Activated CD8-positive, alpha-beta memory T cell treated with anti-CD3 and anti-CD28 coated beads, Interleukin-2, amount 10 ng/mL, durations not matched to agents 7 days and 5 days (primary cell): Measurements from ENCODE around the gene DARS2. TPM values are rescaled to one million over a fixed set of nuclear protein-coding genes. Genes with fewer than 3 reads are reported as not detected.

Source experiments
- ATAC-seq: fragments of 150-1000 bp; cut with Tn5 transposase; one replicate; pipeline ENCODE4 v1.10.0; 2021; ENCODE audit warnings: moderate library complexity
- CTCF ChIA-PET: fragments of 350-600 bp; sonication (Branson Sonifier 250); formaldehyde crosslinking; loops from one replicate; lab custom pipeline; 2021; ENCODE audit warnings: antibody characterized with exemption; lab: Charles Lee
- DNase-seq: peaks from one replicate; pipeline ENCODE4 v3.0.0-alpha.2; 2020
- H3K27ac Mint-ChIP-seq: one replicate; pipeline ENCODE4 v1.8.0; 2021; ENCODE audit warnings: mild to moderate bottlenecking, mixed read lengths
- H3K27me3 Mint-ChIP-seq: one replicate; pipeline ENCODE4 v1.8.0; 2021; ENCODE audit warnings: mixed read lengths
- H3K36me3 Mint-ChIP-seq: one replicate; pipeline ENCODE4 v1.8.0; 2021; ENCODE audit warnings: mild to moderate bottlenecking, mixed read lengths
- H3K4me1 Mint-ChIP-seq: one replicate; pipeline ENCODE4 v1.8.0; 2021; ENCODE audit warnings: mixed read lengths
- H3K4me3 Mint-ChIP-seq: one replicate; pipeline ENCODE4 v1.8.0; 2021; ENCODE audit warnings: mild to moderate bottlenecking, moderate library complexity, mixed read lengths
- H3K9me3 Mint-ChIP-seq: one replicate; pipeline ENCODE4 v1.8.0; 2022; ENCODE audit warnings: low read depth, mixed read lengths
- total RNA-seq, 2 experiments: library from RNA; stranded (reverse); gene quantifications; one replicate each; pipeline ENCODE4 v1.2.3, GENCODE V29; 2021

DARS2 gene
- total RNA-seq, 2 experiments from 2014 or later = 28.7 to 32.3 TPM

DNA sequence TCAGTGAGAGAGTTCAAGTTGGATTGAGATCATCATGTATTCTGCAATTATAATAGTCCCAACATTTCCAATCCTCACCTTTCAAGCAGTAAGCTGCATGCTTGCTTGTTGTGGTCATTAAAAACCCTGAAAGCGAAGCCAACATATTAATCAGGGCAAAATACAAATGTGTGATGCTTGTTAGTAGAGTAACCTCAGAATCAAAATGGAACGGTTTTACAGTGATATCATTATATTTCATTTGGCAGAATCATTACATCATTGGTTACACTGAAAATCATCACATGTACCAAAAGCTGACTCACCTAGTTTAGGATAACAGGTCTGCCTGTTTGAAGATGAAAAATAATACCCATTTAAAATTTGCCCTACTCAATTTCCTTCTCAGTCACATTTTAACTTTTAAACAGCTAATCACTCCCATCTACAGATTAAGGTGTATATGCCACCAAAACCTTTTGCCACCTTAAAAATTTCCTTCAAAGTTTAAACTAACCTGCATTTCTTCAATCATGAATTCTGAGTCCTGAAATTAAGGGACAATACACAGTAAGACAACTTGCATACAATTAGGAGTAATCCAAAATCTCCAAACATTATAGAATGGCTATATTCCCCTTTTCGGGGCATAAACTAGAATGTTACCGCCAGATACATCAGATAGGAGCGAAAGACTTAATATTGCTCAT is 39.9 kb downstream of the DARS2 start:
- H3K4me3 Mint-ChIP-seq = peak overlapping the region; percentile 89
- H3K9me3 Mint-ChIP-seq = no peaks in the 10 kb centered on the region
- DNase-seq = no peak
- peak overlapping the region; percentile 95 for H3K27ac Mint-ChIP-seq
- H3K4me1 Mint-ChIP-seq = peaks cover 42% of the 10 kb centered on the region
- ATAC-seq = no peak
- H3K27me3 Mint-ChIP-seq = no peaks in the 10 kb centered on the region
- CTCF ChIA-PET = interaction anchor here (0.7 to 1.7 kb wide), 4 partner anchors 40 to 435 kb away, joined by 3 to 8 read pairs (median 4); partner anchors contain the start of genes CENPL and DARS2
- peaks cover 58% of the 10 kb centered on the region for H3K36me3 Mint-ChIP-seq

DNA sequence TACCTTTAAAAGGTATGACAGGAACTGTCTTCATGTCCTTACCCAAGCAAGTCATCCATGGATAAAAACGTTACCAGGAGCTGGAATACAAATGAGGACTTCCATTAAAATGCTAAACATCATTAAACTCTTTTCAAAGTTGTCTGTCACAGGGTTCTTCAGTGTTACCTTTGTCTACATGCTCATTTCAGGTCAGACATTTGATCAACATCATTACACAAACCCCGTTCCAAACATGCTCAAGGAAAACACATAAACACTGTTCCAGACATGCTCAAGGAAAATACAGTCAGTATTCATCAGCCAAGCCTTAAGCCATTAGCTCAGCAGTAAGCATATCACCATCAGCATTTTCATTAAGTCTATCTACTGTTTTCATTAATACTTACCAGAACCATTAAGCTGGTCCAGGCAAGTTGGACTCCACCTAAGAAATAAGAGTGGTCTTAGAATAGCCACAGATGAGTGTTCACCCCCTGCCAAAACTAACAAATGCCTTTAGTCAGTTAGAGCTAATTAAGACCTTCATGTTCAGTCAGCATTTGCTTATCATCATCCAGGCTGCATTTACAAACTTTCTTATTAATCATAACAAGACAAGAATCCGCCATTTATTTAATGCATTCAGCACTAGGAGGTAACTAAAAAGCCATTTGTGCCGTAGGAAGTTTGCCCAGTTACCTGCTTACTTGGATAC is 41.1 kb downstream of the DARS2 start:
- no peaks in the 10 kb centered on the region for H3K27me3 Mint-ChIP-seq
- peaks cover 58% of the 10 kb centered on the region for H3K36me3 Mint-ChIP-seq
- peak overlapping the region; percentile 89 for H3K4me3 Mint-ChIP-seq
- peak overlapping the region; percentile 95 for H3K27ac Mint-ChIP-seq
- DNase-seq (no peak), ATAC-seq (no peak)
- CTCF ChIA-PET = interaction anchor here (0.6 to 1.7 kb wide), 4 partner anchors 41 to 1135 kb away, joined by 3 to 8 read pairs (median 4); partner anchors contain the start of genes CACYBP, CENPL and DARS2
- peaks cover 54% of the 10 kb centered on the region for H3K4me1 Mint-ChIP-seq
- no peaks in the 10 kb centered on the region for H3K9me3 Mint-ChIP-seq

GRCh38 chr1:173866413-173867115 is 42.1 kb downstream of the DARS2 start:
- H3K4me3 Mint-ChIP-seq = peak overlapping the region; percentile 89
- peaks cover 63% of the 10 kb centered on the region for H3K4me1 Mint-ChIP-seq
- no peaks in the 10 kb centered on the region for H3K9me3 Mint-ChIP-seq
- H3K27ac Mint-ChIP-seq = peak overlapping the region; percentile 95
- no peak for ATAC-seq
- peaks cover 61% of the 10 kb centered on the region for H3K36me3 Mint-ChIP-seq
- DNase-seq = no peak
- CTCF ChIA-PET = interaction anchor here (0.6 to 1.7 kb wide), 2 partner anchors 437 to 1134 kb away, joined by 3 to 4 read pairs; partner anchors contain the start of gene CACYBP
- no peaks in the 10 kb centered on the region for H3K27me3 Mint-ChIP-seq

DNA sequence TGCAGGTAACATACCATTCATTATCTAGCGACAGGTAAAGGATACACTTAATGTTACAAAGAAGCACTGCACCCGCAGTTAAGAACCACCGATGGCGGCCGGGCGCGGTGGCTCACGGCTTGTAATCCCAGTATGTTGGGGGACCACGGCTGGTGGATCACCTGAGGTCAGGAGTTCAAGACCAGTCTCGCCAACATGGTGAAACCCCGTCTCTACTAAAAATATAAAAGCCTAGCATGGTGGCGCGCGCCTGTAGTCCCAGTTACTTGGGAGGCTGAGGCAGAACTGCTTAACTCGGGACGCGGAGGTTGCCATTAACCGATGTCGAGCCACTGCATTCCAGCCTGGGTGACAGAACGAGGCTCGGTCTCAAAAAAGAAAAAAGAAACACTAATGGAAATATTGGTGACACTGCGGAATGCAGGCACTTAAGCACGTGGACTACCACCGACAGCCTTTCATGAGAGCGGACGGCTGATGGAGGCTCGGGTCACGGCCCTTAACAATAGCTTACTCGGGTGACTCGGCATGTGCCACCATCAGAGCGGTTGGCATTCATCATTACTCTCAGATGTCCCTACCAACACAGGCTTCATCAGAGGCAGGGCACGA is 42.8 kb downstream of the DARS2 start:
- peaks cover 64% of the 10 kb centered on the region for H3K4me1 Mint-ChIP-seq
- peak overlapping the region; percentile 95 for H3K27ac Mint-ChIP-seq
- CTCF ChIA-PET = interaction anchor here (1.1 to 1.3 kb wide), 2 partner anchors 43 to 351 kb away, joined by 3 to 5 read pairs; partner anchors contain the start of gene DARS2
- H3K4me3 Mint-ChIP-seq = peak overlapping the region; percentile 89
- H3K36me3 Mint-ChIP-seq = peaks cover 59% of the 10 kb centered on the region
- DNase-seq (peak; percentile 56), ATAC-seq (no peak)
- H3K27me3 Mint-ChIP-seq = no peaks in the 10 kb centered on the region
- H3K9me3 Mint-ChIP-seq = no peaks in the 10 kb centered on the region

GRCh38 chr1:173867753-173868265 is 43.3 kb downstream of the DARS2 start, which contains the start of gene GAS5:
Gene GAS5 (minus strand): TSS chr1:173867989.
- DNase-seq = peak; percentile 100
- H3K4me1 Mint-ChIP-seq = peaks cover 64% of the 10 kb centered on the region
- H3K9me3 Mint-ChIP-seq = no peaks in the 10 kb centered on the region
- H3K27ac Mint-ChIP-seq = peak within 1 kb of the TSS; percentile 95
- CTCF ChIA-PET = interaction anchor here (1.0 to 1.3 kb wide), 4 partner anchors 44 to 437 kb away, joined by 3 to 5 read pairs (median 4); partner anchors contain the start of gene DARS2
- H3K4me3 Mint-ChIP-seq = peak within 1 kb of the TSS; percentile 89
- peak; percentile 73 for ATAC-seq
- H3K36me3 Mint-ChIP-seq = peaks cover 59% of the 10 kb centered on the region
- no peaks in the 10 kb centered on the region for H3K27me3 Mint-ChIP-seq

DNA sequence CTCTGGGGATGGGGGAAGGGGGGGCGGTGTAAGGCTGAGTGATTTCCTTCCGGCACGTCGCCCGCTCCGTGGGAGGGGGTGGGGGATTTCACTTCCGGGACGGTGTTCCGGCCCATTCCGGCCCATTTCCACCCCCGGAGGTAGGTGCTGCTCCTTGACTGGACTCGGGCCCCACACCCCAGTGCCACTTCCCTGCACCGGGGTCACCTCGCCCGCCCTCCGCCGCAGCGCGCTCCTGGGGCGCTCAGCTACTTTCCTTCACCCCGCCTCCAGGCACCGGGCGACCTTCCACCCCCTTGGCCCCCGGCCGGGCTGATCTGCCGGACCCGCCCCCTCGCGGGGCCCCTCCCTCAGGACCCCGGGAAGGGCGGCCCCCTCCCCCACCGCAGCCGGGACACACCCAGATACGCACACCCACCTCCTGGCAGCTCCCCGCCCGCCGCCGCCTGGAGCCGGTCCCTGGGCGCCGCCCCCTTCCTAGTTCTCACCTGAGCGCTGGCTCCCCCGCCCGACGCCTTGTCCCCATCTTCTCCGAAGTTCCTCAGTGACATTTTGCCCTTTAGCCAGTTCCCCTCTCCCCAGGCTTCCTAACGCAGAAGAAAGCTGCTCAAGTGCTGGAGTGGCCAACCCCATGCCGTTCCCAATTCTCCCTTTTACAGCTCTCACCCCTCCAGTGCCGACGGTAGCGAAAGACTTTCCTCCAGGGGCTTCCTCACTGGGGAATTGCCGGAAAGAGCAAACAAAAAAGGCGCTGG is 44.0 kb downstream of the DARS2 start, which contains the start of gene ZBTB37:
Gene ZBTB37 (plus strand): TSS at position 115 of the 755 bp plus-strand sequence. CDS start 1,846 bp downstream, outside the sequence.
- peak; percentile 97 for DNase-seq
- Mint-ChIP-seq H3K36me3 (peaks cover 59% of the 10 kb centered on the region), H3K4me1 (peaks cover 68% of the 10 kb centered on the region), H3K4me3 (peak within 1 kb of the TSS; percentile 89), H3K27me3 (no peaks in the 10 kb centered on the region), H3K27ac (peak within 1 kb of the TSS; percentile 95), H3K9me3 (no peaks in the 10 kb centered on the region)
- CTCF ChIA-PET = interaction anchor here (1.0 to 1.7 kb wide), 6 partner anchors 44 to 437 kb away, joined by 3 to 7 read pairs (median 4); partner anchors contain the start of gene DARS2
- ATAC-seq = peak; percentile 71

- Mint-ChIP-seq H3K36me3 (peaks cover 55% of the 10 kb centered on the region), H3K9me3 (no peaks in the 10 kb centered on the region), H3K27ac (peak overlapping the region; percentile 95), H3K4me3 (peak overlapping the region; percentile 89), H3K4me1 (peaks cover 62% of the 10 kb centered on the region), H3K27me3 (no peaks in the 10 kb centered on the region)
- DNase-seq (no peak), ATAC-seq (no peak)
- CTCF ChIA-PET = interaction anchor here (1.0 to 1.7 kb wide), 4 partner anchors 45 to 438 kb away, joined by 3 to 7 read pairs (median 4); partner anchors contain the start of gene DARS2
Observed at GRCh38 chr1:173869021-173869359, 44.5 kb downstream of the DARS2 start.

- Mint-ChIP-seq H3K4me1 (peaks cover 50% of the 10 kb centered on the region), H3K27me3 (no peaks in the 10 kb centered on the region), H3K9me3 (no peaks in the 10 kb centered on the region), H3K4me3 (peak overlapping the region; percentile 89), H3K36me3 (peaks cover 45% of the 10 kb centered on the region), H3K27ac (peak overlapping the region; percentile 95)
- ATAC-seq (peak; percentile 8), DNase-seq (peak; percentile 82)
- CTCF ChIA-PET = interaction anchor here (0.6 to 1.7 kb wide), 4 partner anchors 10 to 285 kb away, joined by 3 to 7 read pairs (median 3); partner anchors contain the start of genes CENPL and DARS2
Observed at GRCh38 chr1:173870252-173871075, 46.0 kb downstream of the DARS2 start.

DNA sequence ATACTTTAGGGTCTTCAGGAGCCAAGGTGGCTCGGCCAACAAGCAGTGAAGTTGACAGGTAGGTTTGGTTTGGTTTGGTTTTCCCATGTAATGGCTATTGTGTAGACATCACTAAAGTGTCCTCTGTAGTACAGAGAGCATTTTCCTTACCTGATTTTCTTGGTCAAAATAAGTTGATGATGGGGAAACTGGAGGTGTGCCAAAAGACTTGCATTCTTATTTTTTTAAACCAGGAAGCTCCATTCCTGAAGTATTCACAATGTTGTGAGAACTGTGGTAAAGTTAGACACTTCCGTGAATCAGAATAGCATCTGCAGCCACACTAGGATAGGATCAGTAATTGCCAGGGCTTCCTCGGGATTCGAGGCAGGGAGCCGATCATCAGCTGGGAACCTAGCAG is 46.6 kb downstream of the DARS2 start:
- ATAC-seq (no peak), DNase-seq (no peak)
- H3K36me3 Mint-ChIP-seq = peaks cover 43% of the 10 kb centered on the region
- H3K27ac Mint-ChIP-seq = peak overlapping the region; percentile 95
- peaks cover 43% of the 10 kb centered on the region for H3K4me1 Mint-ChIP-seq
- H3K4me3 Mint-ChIP-seq = peak overlapping the region; percentile 89
- H3K27me3 Mint-ChIP-seq = no peaks in the 10 kb centered on the region
- no peaks in the 10 kb centered on the region for H3K9me3 Mint-ChIP-seq
- CTCF ChIA-PET = interaction anchor here (1.6 kb wide), 1 partner anchor 11 kb away, joined by 3 read pairs; no protein-coding TSS in a partner anchor

DNA sequence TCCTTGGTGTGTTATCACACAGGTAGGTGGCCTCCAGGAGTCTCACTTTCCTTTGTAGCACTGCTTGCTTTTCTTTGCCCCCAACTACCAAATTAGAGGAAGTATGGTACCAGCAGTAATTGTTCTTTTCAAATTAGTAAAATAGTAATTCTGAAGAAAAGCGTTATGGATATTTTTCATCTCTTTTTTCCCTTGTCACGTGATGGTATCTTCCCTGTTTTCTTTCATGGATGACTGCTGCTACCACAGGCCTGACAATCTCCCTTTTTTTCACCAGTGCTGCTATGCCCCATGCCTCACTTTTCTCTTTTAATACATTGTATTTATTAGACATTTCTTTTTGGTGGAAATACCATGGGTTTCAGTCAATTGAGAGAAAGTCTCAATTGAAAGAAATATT is 47.0 kb downstream of the DARS2 start:
- DNase-seq (no peak), ATAC-seq (no peak)
- no peaks in the 10 kb centered on the region for H3K27me3 Mint-ChIP-seq
- CTCF ChIA-PET = interaction anchor here (1.6 kb wide), 1 partner anchor 11 kb away, joined by 3 read pairs; no protein-coding TSS in a partner anchor
- peaks cover 40% of the 10 kb centered on the region for H3K36me3 Mint-ChIP-seq
- H3K4me1 Mint-ChIP-seq = peaks cover 41% of the 10 kb centered on the region
- no peaks in the 10 kb centered on the region for H3K9me3 Mint-ChIP-seq
- H3K4me3 Mint-ChIP-seq = peak overlapping the region; percentile 89
- peak overlapping the region; percentile 95 for H3K27ac Mint-ChIP-seq

- DNase-seq (no peak), ATAC-seq (no peak)
- CTCF ChIA-PET = no interaction called here
- Mint-ChIP-seq H3K36me3 (peaks cover 40% of the 10 kb centered on the region), H3K27me3 (no peaks in the 10 kb centered on the region), H3K27ac (no peak overlapping the region), H3K4me1 (peaks cover 11% of the 10 kb centered on the region), H3K4me3 (no peak overlapping the region), H3K9me3 (no peaks in the 10 kb centered on the region)
Observed at GRCh38 chr1:173876732-173877131, 52.3 kb downstream of the DARS2 start.
